H1 (cell line): ENCODE results near the gene HNF4A. TPM values are rescaled to one million over a fixed set of nuclear protein-coding genes. Genes with fewer than 3 reads are reported as not detected.
A peak's percentile ranks its signal among the peaks of the same experiment; 100 is the strongest.
"Not testable (repeated sequence)": the region's sequence is repeated elsewhere in the genome, so short reads cannot be mapped to it uniquely, and the experiment has no call there.

Experiments used
- CTCF ChIA-PET: fragments of 300-600 bp; sonication (Branson Sonifier 250); formaldehyde crosslinking; loops from one replicate; lab custom pipeline; 2021; ENCODE audit not compliant: partially characterized antibody; lab: Charles Lee
- POLR2A ChIA-PET: fragments of 300-600 bp; sonication (Branson Sonifier 250); formaldehyde crosslinking; loops from one replicate; lab custom pipeline; 2021; ENCODE audit warnings: inconsistent platforms; ENCODE audit not compliant: partially characterized antibody; lab: Charles Lee
- DNase-seq, 2 experiments: peaks; one replicate each; pipeline versions ENCODE4 v3.0.0 to v3.0.0-alpha.2; 2010 to 2022; ENCODE audit warnings: low spot score in 2 of 2, low read depth in 1 of 2, mixed read lengths in 1 of 2
- FAIRE-seq: peaks from 2 replicates; lab custom pipeline; 2011; peaks lifted over from hg19 to GRCh38; lab: Jason Lieb, UNC
- H2AFZ ChIP-seq: 2 replicates; pipeline ENCODE4 v1.8.1; 2012; ENCODE audit warnings: low read length, inconsistent platforms
- H2AK5ac ChIP-seq: 2 replicates; pipeline ENCODE4 v1.6.1; 2013; ENCODE audit warnings: low read depth, low read length
- H2BK120ac ChIP-seq: replicated peaks from 2 replicates; pipeline ENCODE3; 2013; ENCODE audit warnings: low read depth, low read length, inconsistent platforms
- H2BK12ac ChIP-seq: 2 replicates; pipeline ENCODE4 v1.6.1; 2013; ENCODE audit warnings: low read depth, low read length
- H2BK15ac ChIP-seq: 2 replicates; pipeline ENCODE4 v1.6.1; 2013; ENCODE audit warnings: low read length
- H2BK20ac ChIP-seq: 2 replicates; pipeline ENCODE4 v1.6.1; 2013; ENCODE audit warnings: low read length
- H2BK5ac ChIP-seq: 2 replicates; pipeline ENCODE4 v1.6.1; 2013; ENCODE audit warnings: low read depth, low read length
- H3K14ac ChIP-seq: 2 replicates; pipeline ENCODE4 v1.6.1; 2013; ENCODE audit warnings: inconsistent platforms; ENCODE audit not compliant: insufficient read length
- H3K18ac ChIP-seq: 2 replicates; pipeline ENCODE4 v1.6.1; 2013; ENCODE audit warnings: low read length; ENCODE audit errors: extremely low read depth
- H3K23ac ChIP-seq: 2 replicates; pipeline ENCODE4 v1.6.1; 2013; ENCODE audit warnings: inconsistent platforms; ENCODE audit not compliant: insufficient read length
- H3K23me2 ChIP-seq: 2 replicates; pipeline ENCODE4 v1.6.1; 2013; ENCODE audit warnings: low read depth, low read length
- H3K27ac ChIP-seq: 2 replicates; pipeline ENCODE4 v1.6.1; 2011; ENCODE audit warnings: low read depth, low read length, inconsistent platforms
- H3K27me3 ChIP-seq, 4 experiments: replicated peaks in 1 of 4; 1 replicate in 1 of 4; 2 replicates in 3 of 4; pipeline versions ENCODE4 v1.6.1 to v1.8.1; 2011 to 2013; ENCODE audit warnings: low read length in 3 of 4, mild to moderate bottlenecking in 3 of 4, inconsistent platforms in 2 of 4, mixed read lengths in 2 of 4, moderate library complexity in 1 of 4; ENCODE audit not compliant: control insufficient read depth in 3 of 4, insufficient read depth in 3 of 4; ENCODE audit errors: extremely low read depth in 1 of 4
- H3K36me3 ChIP-seq, 4 experiments: 2 replicates each; pipeline versions ENCODE4 v1.6.1 to v1.8.1; 2011 to 2013; ENCODE audit warnings: mild to moderate bottlenecking in 4 of 4, low read length in 3 of 4, moderate library complexity in 2 of 4, control low read depth in 1 of 4, inconsistent platforms in 1 of 4; ENCODE audit not compliant: insufficient read depth in 4 of 4, control insufficient read depth in 2 of 4
- H3K4ac ChIP-seq: replicated peaks from 2 replicates; pipeline ENCODE3; 2013; ENCODE audit warnings: low read length, low read depth, mixed read lengths, inconsistent platforms; ENCODE audit not compliant: insufficient read length
- H3K4me1 ChIP-seq, 4 experiments: replicated peaks in 1 of 4; 1 replicate in 1 of 4; 2 replicates in 3 of 4; pipeline versions ENCODE4 v1.6.1 to v1.8.1; 2011 to 2013; ENCODE audit warnings: low read length in 3 of 4, inconsistent platforms in 2 of 4, mixed read lengths in 1 of 4; ENCODE audit not compliant: insufficient read depth in 4 of 4, control insufficient read depth in 3 of 4
- H3K4me2 ChIP-seq, 2 experiments: 2 replicates each; pipeline versions ENCODE4 v1.6.1 to v1.8.1; 2011 to 2013; ENCODE audit warnings: low read depth in 2 of 2, low read length in 2 of 2, control low read depth in 1 of 2, inconsistent platforms in 1 of 2, mild to moderate bottlenecking in 1 of 2; ENCODE audit not compliant: insufficient read depth in 1 of 2
- H3K4me3 ChIP-seq, 4 experiments: fragments of 200-600, 300-600 bp in 1 of 4; sonication (generic), shearing (Covaris generic), sonication (Bioruptor Twin) in 1 of 4; 2 replicates each; pipeline versions ENCODE4 v1.5.1 to v1.8.1; 2011 to 2016; ENCODE audit warnings: low read length in 4 of 4, low read depth in 3 of 4, control low read depth in 2 of 4, inconsistent platforms in 2 of 4, mild to moderate bottlenecking in 2 of 4, mixed read lengths in 1 of 4, moderate library complexity in 1 of 4; ENCODE audit not compliant: insufficient read depth in 2 of 4; ENCODE audit errors: extremely low read depth in 1 of 4
- H3K56ac ChIP-seq: replicated peaks from 2 replicates; pipeline ENCODE3; 2013; ENCODE audit warnings: low read depth, mild to moderate bottlenecking, mixed read lengths, low read length, inconsistent platforms; ENCODE audit not compliant: insufficient read length
- H3K79me1 ChIP-seq: 2 replicates; pipeline ENCODE4 v1.6.1; 2013; ENCODE audit warnings: low read depth, low read length, control low read depth
- H3K79me2 ChIP-seq, 2 experiments: 2 replicates each; pipeline versions ENCODE4 v1.6.1 to v1.8.1; 2012 to 2013; ENCODE audit warnings: low read length in 2 of 2, mild to moderate bottlenecking in 2 of 2, inconsistent platforms in 1 of 2; ENCODE audit not compliant: insufficient read depth in 2 of 2, control insufficient read depth in 1 of 2
- H3K9ac ChIP-seq, 4 experiments: replicated peaks in 1 of 4; 1 replicate in 1 of 4; 2 replicates in 3 of 4; pipeline versions ENCODE4 v1.6.1 to v1.8.1; 2011 to 2013; ENCODE audit warnings: low read depth in 3 of 4, low read length in 3 of 4, control low read depth in 2 of 4, mild to moderate bottlenecking in 2 of 4, moderate library complexity in 2 of 4, inconsistent platforms in 1 of 4; ENCODE audit errors: extremely low read depth in 1 of 4
- H3K9me3 ChIP-seq, 2 experiments: 2 replicates each; pipeline versions ENCODE4 v1.6.1 to v1.8.1; 2012 to 2013; ENCODE audit warnings: mild to moderate bottlenecking in 2 of 2, moderate library complexity in 2 of 2, control low read depth in 1 of 2, inconsistent platforms in 1 of 2, low read depth in 1 of 2, low read length in 1 of 2, mixed read lengths in 1 of 2; ENCODE audit not compliant: insufficient read depth in 2 of 2
- H4K20me1 ChIP-seq, 2 experiments: replicated peaks in 1 of 2; 2 replicates each; pipeline versions ENCODE3 to v1.8.1; 2011 to 2013; ENCODE audit warnings: inconsistent platforms in 2 of 2, low read length in 2 of 2, mild to moderate bottlenecking in 1 of 2; ENCODE audit not compliant: insufficient read depth in 2 of 2, control insufficient read depth in 1 of 2
- H4K5ac ChIP-seq: 2 replicates; pipeline ENCODE4 v1.6.1; 2013; ENCODE audit warnings: low read length, low read depth, mixed read lengths, inconsistent platforms; ENCODE audit not compliant: insufficient read length
- H4K8ac ChIP-seq: 2 replicates; pipeline ENCODE4 v1.8.0; 2013; ENCODE audit warnings: mild to moderate bottlenecking, moderate library complexity, low read length, inconsistent platforms; ENCODE audit not compliant: insufficient read depth; ENCODE audit errors: extremely low read depth
- H4K91ac ChIP-seq: replicated peaks from 2 replicates; pipeline ENCODE3; 2013; ENCODE audit warnings: low read length, mixed read lengths, inconsistent platforms; ENCODE audit not compliant: insufficient read length
- RAD21 ChIP-seq, 2 experiments: IDR thresholded peaks in 1 of 2; conservative IDR thresholded peaks in 1 of 2; 2 replicates each; pipeline ENCODE4 v1.6.1; 2011; ENCODE audit warnings: low read depth in 2 of 2, low read length in 2 of 2, improper control_type of control experiment in 1 of 2, inconsistent platforms in 1 of 2, mild to moderate bottlenecking in 1 of 2, moderate library complexity in 1 of 2
- WGBS, 2 experiments: shearing (Covaris generic) in 1 of 2; methylation state at CpG; one replicate each; pipeline versions ENCODE4 v1.1.6 to v1.1.7; 2013 to 2015; ENCODE audit warnings: low lambda C conversion rate in 2 of 2, mixed read lengths in 2 of 2, inconsistent platforms in 1 of 2, low coverage in 1 of 2, missing lambda C conversion rate in 1 of 2; ENCODE audit not compliant: insufficient replicate concordance in 2 of 2, insufficient coverage in 1 of 2, insufficient read length in 1 of 2; ENCODE audit errors: extremely low coverage in 1 of 2, missing lambda C conversion rate in 1 of 2; 5-methylcytosine and 5-hydroxymethylcytosine counted together
- polyA plus RNA-seq, 7 experiments: library from polyadenylated mRNA; depleted of rRNA in 3 of 7; stranded (reverse) in 5 of 7; unstranded in 2 of 7; fragments of >200 nt in 5 of 7; fragments of 200-250 nt in 2 of 7; gene quantifications; 1 replicate in 5 of 7; 2 replicates in 1 of 7; 4 replicates in 1 of 7; pipeline versions ENCODE4 v1.2.1 to v1.2.3, GENCODE V29; 2011 to 2013; ENCODE audit warnings: missing spikeins in 2 of 7, mixed read lengths in 2 of 7
- total RNA-seq: library from RNA; stranded (reverse); fragmentation: NEBNext Ultra II Directional; extraction: Animal tissue kit (Norgen Biotek cat#: 25700); gene quantifications from 2 replicates; pipeline ENCODE4 v1.2.1, GENCODE V29; 2021
- TF ChIP-seq, protein P1 (sequence below), 3 experiments: IDR thresholded peaks; 1 replicate in 2 of 3; 2 replicates in 1 of 3; pipeline versions ENCODE4 v1.5.1 to v1.6.1; 2011; ENCODE audit warnings: low read length in 3 of 3, mild to moderate bottlenecking in 3 of 3, inconsistent platforms in 2 of 3, low read depth in 1 of 3, moderate library complexity in 1 of 3; ENCODE audit not compliant: insufficient read depth in 1 of 3; ENCODE audit errors: control extremely low read depth in 1 of 3

The HNF4A gene
- total and polyA plus RNA-seq, 2 of the 8 experiments (the other 6 are each of a cell fraction or from before 2014, with no cell fraction given) = 0.03 TPM; not detected in 1

DNA sequence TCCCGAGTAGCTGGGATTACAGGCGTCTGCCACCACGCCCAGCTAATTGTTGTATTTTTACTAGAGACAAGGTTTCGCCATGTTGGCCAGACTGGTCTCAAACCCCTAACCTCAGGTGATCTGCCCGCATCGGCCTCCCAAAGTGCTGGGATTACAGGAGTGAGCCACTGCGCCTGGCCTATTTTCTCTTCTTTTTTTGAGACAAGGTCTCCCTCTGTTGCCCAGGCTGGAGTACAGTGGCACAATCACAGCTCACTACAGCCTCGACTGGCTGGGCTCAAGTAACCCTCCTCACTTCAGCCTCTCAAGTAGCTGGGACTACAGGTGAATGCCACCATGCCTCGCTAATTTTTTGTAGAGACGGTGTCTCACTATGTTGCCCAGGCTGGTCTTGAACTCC, 9.6 kb upstream of the HNF4A start:
- not testable (repeated sequence) for FAIRE-seq
- CTCF ChIA-PET = interaction anchor here (0.7 to 1.7 kb wide), 13 partner anchors 14 to 190 kb away, joined by 3 to 7 read pairs (median 3); partner anchors contain the start of gene FITM2

More for the DNA sequence above, 9.6 kb upstream of the HNF4A start:
- H3K79me1 ChIP-seq, H4K20me1 ChIP-seq, H2BK20ac ChIP-seq, H3K56ac ChIP-seq, H2BK5ac ChIP-seq, POLR2A ChIA-PET, H3K27ac ChIP-seq, H3K23ac ChIP-seq: not testable (repeated sequence)
- TF ChIP-seq, protein P1, sequence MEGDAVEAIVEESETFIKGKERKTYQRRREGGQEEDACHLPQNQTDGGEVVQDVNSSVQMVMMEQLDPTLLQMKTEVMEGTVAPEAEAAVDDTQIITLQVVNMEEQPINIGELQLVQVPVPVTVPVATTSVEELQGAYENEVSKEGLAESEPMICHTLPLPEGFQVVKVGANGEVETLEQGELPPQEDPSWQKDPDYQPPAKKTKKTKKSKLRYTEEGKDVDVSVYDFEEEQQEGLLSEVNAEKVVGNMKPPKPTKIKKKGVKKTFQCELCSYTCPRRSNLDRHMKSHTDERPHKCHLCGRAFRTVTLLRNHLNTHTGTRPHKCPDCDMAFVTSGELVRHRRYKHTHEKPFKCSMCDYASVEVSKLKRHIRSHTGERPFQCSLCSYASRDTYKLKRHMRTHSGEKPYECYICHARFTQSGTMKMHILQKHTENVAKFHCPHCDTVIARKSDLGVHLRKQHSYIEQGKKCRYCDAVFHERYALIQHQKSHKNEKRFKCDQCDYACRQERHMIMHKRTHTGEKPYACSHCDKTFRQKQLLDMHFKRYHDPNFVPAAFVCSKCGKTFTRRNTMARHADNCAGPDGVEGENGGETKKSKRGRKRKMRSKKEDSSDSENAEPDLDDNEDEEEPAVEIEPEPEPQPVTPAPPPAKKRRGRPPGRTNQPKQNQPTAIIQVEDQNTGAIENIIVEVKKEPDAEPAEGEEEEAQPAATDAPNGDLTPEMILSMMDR (IDR thresholded peaks at IDR 0.05; ENCODE audit: control extremely low read depth in 1 of 3, insufficient read depth in 1 of 3, low read depth in 1 of 3, low read length in 3 of 3) = peak in 1 of 3 experiments; percentile 9; a peak in 1 of 4 replicates
- peak in 1 of 2 experiments; percentile 22; a peak in 1 of 4 replicates for TF ChIP-seq RAD21 (IDR thresholded peaks at IDR 0.05 in 1 of 2, conservative IDR thresholded peaks at IDR 0.05 in 1 of 2; ENCODE audit: low read depth in 2 of 2, low read length in 2 of 2)
- TF ChIP-seq, all 59 proteins: peak for 2; not testable (repeated sequence) for 57
- not testable (repeated sequence) for H3K4me3 ChIP-seq, H2BK120ac ChIP-seq, H3K18ac ChIP-seq, H2BK15ac ChIP-seq, H3K27me3 ChIP-seq, H3K4ac ChIP-seq, H4K91ac ChIP-seq, H2BK12ac ChIP-seq, H3K4me1 ChIP-seq, H3K9ac ChIP-seq, H3K23me2 ChIP-seq, H4K5ac ChIP-seq, H4K8ac ChIP-seq, H3K79me2 ChIP-seq, DNase-seq, H3K36me3 ChIP-seq, H3K4me2 ChIP-seq, H3K14ac ChIP-seq, H2AFZ ChIP-seq, H2AK5ac ChIP-seq, H3K9me3 ChIP-seq
- 86% methylated on average over 9 of the region's 10 CpGs; no CpG with 5 or more reads in 1 of the 2 experiments for WGBS, 2 experiments
